NT2/D1 (cell line): Measurements from ENCODE around the gene RASL11A.
"Not testable (repeated sequence)": the region's sequence is repeated elsewhere in the genome, so short reads cannot be mapped to it uniquely, and the experiment has no call there.

Experiments used
- DNase-seq: peaks from one replicate; pipeline ENCODE4 v3.0.0-alpha.2; 2011; ENCODE audit warnings: low read depth, low spot score
- H3K27me3 ChIP-seq: 2 replicates; pipeline ENCODE4 v1.6.0; 2011; ENCODE audit warnings: mild to moderate bottlenecking; ENCODE audit not compliant: insufficient read length, insufficient read depth
- H3K36me3 ChIP-seq: 2 replicates; pipeline ENCODE4 v1.6.1; 2011; ENCODE audit warnings: mild to moderate bottlenecking, low read length, mixed read lengths; ENCODE audit not compliant: insufficient read depth, insufficient read length
- H3K4me1 ChIP-seq: 2 replicates; pipeline ENCODE4 v1.5.1; 2011; ENCODE audit not compliant: insufficient read depth, insufficient read length
- H3K4me3 ChIP-seq: 2 replicates; pipeline ENCODE4 v1.5.1; 2011; ENCODE audit warnings: low read depth; ENCODE audit not compliant: insufficient read length
- H3K9ac ChIP-seq: 2 replicates; pipeline ENCODE4 v1.6.0; 2011; ENCODE audit warnings: low read depth; ENCODE audit not compliant: insufficient read length
- H3K9me3 ChIP-seq: 2 replicates; pipeline ENCODE4 v1.5.1; 2011; ENCODE audit warnings: mild to moderate bottlenecking, low read length; ENCODE audit not compliant: insufficient read depth
- SUZ12 ChIP-seq: IDR thresholded peaks from 2 replicates; pipeline ENCODE4 v1.6.1; 2011; ENCODE audit not compliant: insufficient read length, insufficient read depth; ENCODE audit errors: extremely low read depth
- YY1 ChIP-seq: IDR thresholded peaks from 2 replicates; pipeline ENCODE4 v1.6.1; 2011; ENCODE audit not compliant: insufficient read length, insufficient read depth
- ZNF274 ChIP-seq: IDR thresholded peaks from 2 replicates; pipeline ENCODE4 v1.6.1; 2011; ENCODE audit warnings: mild to moderate bottlenecking, low read depth, low read length

Gene RASL11A

DNA sequence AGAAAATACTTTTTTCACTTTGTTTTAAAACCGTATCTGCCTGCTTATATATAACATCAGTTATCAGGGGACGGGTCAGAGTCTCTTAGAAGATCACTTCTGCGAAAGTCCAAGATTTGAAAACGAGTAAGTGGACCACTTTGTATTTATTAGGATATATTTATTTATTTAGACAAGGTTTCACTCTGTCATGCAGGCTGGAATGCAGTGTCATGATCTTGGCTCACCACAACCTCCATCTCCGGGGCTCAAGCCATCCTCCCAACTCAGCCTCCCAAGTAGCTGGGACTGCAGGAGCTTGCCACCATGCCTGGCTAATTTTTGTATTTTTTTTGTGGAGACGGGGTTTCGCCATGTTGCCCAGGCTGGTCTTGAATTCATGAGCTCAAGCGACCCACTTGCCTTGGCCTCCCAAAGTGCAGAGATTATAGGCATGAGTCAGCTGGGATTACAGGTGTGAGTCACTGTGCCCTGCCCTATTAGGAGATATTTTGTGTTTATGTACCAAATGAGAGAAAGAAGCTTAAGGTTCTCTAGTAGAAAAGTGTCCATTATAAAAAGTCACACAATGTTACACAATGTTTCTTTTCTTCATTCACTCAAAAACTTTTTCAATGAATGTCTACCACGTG lies 39.5 kb downstream of the RASL11A start:
- DNase-seq, result no peak
- Histone ChIP-seq H3K4me3 (no peak overlapping the region), H3K9ac (no peak overlapping the region), H3K9me3 (no peaks in the 10 kb centered on the region), H3K27me3 (no peaks in the 10 kb centered on the region), H3K36me3 (no peaks in the 10 kb centered on the region), H3K4me1 (no peaks in the 10 kb centered on the region)
- TF ChIP-seq ZNF274 (no peak), YY1 (no peak), SUZ12 (no peak)

DNA sequence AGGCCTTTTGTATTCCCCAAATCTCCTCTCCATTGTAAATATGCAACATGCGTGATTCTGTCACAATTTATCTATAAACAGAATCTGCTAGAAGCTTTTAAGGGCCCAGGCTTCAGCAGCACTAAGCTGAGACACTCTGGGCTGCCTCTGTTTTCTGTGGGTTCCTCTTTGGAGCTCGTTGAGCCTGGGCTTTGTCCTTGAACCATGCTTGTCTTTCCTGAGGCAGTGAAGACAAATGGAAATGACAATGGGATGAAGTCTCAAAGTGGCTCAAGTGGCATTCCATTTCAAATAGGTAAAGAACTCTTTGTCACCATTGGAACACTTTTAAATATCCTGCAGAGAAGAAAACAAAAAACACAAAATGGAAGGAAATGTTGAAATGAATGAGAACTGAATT lies 40.3 kb downstream of the RASL11A start:
- H3K36me3 ChIP-seq, result no peaks in the 10 kb centered on the region
- no peaks in the 10 kb centered on the region for H3K9me3 ChIP-seq
- TF ChIP-seq SUZ12, result no peak
- TF ChIP-seq YY1, result no peak
- no peak for TF ChIP-seq ZNF274
- H3K27me3 ChIP-seq, result no peaks in the 10 kb centered on the region
- no peak overlapping the region for H3K9ac ChIP-seq
- H3K4me1 ChIP-seq, result no peaks in the 10 kb centered on the region
- no peak overlapping the region for H3K4me3 ChIP-seq
- DNase-seq, result peak; percentile 15

DNA sequence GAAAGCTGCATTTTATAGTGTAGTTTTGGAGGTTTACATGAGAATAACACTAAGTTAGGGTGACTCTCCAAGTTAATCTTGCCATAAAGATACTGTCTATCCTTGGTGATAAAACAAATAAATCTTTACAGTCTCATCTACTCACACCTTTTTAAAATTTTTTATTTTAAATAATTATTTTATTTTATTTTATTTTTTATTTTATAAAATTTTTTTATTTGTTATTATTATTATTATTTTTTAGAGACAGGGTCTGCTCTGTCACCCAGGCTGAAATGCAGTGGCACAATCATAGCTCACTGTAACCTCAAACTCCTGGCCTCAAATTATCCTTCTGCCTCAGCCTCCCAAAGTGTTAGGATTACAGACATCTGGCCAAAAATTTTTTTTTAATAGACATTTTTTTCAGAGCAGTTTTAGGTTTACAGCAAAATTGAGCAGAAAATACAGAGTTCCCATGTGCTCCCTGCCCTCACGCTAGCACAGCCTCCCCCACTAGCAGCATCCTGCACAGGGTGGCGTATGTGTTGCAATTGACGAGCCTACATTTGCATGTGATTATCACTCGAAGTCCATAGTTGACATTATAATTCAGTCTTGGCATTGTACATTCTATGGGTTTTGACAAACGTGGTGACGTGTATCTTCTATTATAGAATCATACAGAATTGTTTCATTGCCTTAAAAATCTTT lies 41.0 kb downstream of the RASL11A start:
- Histone ChIP-seq H3K9me3 (no peaks in the 10 kb centered on the region), H3K9ac (no peak overlapping the region), H3K4me1 (no peaks in the 10 kb centered on the region), H3K4me3 (no peak overlapping the region), H3K27me3 (no peaks in the 10 kb centered on the region), H3K36me3 (no peaks in the 10 kb centered on the region)
- no peak for DNase-seq
- no peak for TF ChIP-seq SUZ12
- no peak for TF ChIP-seq YY1
- no peak for TF ChIP-seq ZNF274

DNA sequence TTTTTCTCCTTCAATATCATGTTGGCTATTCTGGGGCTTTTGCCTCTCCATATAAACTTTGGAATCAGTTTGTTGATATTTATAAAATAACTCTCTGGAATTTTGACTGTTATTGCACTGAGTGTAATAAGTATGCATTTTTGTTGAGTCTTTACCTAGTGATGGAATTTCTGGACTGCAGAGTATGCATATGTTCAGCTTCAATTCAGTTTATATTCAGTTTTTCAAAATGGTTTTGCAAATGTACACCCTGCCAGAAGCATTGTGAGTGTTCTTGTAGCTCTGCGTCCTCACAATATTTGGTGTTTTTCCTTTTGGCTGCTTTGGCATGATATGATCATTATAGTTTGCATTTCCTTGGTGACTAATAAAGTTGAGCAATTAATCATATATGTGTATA lies 43.1 kb downstream of the RASL11A start:
- Histone ChIP-seq H3K36me3 (no peaks in the 10 kb centered on the region), H3K27me3 (no peaks in the 10 kb centered on the region), H3K9me3 (no peaks in the 10 kb centered on the region), H3K4me3 (no peak overlapping the region), H3K4me1 (no peaks in the 10 kb centered on the region), H3K9ac (no peak overlapping the region)
- TF ChIP-seq YY1 (no peak), SUZ12 (no peak), ZNF274 (no peak)
- DNase-seq, result no peak

DNA sequence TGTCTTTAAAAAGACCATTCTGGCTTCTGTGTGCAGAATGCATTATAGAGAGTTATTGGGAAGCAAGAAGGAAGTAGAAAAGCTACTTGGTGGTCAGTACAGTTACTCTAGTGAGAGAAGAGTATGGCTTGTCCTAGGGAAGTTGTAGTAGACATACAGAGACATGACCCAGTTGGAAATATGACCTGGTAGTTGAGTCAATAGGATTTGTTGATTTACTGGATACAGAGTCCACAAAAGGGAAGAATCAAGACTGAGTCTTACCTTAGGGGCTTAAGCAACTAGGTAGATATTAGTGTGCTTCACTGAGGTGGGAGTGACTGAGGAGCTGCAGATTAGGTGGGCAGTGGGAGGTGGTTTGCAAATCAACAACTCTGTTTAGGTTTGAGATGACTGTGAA lies 48.8 kb downstream of the RASL11A start:
- TF ChIP-seq SUZ12 (no peak), ZNF274 (no peak), YY1 (no peak)
- H3K9ac ChIP-seq, result no peak overlapping the region
- H3K27me3 ChIP-seq, result no peaks in the 10 kb centered on the region
- H3K9me3 ChIP-seq, result no peaks in the 10 kb centered on the region
- no peaks in the 10 kb centered on the region for H3K36me3 ChIP-seq
- no peak for DNase-seq
- H3K4me3 ChIP-seq, result no peak overlapping the region
- no peaks in the 10 kb centered on the region for H3K4me1 ChIP-seq

DNA sequence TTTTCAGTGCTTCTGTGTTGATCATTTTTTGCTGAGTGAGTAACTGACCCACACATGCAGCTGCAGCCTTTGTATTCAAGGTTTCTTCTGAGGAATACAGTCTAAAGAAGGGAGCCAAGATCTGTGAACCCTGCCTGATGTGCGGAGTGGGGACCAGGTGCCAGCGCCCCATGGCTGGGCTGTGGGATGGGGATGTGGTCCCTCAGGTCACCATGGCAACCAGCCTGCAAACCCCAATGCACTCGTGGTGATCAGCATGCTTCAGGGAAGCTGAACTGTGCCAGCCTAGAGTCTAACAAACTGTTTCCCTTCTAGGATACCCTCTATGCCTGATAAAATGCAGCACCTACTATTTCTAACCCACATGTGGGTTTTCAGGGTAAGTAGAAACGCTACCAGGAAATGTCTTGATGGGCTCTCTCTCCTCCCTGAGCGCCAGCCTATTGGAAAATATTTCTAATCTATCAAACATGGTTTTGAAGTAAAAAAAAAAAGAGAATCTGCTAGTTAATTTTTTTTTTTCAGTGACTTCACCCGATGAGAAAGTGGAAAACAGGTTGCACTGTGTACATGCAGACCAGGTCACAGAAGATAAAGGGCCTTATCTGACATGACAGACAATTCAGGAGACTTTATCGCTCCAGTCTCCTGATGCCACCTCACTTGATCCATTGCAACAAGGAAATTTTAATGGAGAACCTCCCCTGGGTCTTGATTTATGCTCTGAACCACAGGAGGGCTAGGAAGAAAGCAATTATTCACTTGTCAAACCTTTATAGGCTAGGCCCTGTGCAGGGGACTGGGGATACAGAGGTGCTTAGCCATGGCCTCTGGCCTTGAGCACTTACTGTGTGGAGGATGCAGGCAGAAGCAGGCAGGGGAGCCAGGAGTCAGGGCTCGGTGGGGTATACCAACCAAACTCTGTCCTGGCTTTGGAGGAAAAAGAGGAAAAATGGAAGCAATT lies 51.1 kb downstream of the RASL11A start:
- no peak for DNase-seq
- Histone ChIP-seq H3K4me3 (no peak overlapping the region), H3K9ac (no peak overlapping the region), H3K36me3 (no peaks in the 10 kb centered on the region), H3K27me3 (no peaks in the 10 kb centered on the region), H3K9me3 (no peaks in the 10 kb centered on the region), H3K4me1 (no peaks in the 10 kb centered on the region)
- no peak for TF ChIP-seq SUZ12

DNA sequence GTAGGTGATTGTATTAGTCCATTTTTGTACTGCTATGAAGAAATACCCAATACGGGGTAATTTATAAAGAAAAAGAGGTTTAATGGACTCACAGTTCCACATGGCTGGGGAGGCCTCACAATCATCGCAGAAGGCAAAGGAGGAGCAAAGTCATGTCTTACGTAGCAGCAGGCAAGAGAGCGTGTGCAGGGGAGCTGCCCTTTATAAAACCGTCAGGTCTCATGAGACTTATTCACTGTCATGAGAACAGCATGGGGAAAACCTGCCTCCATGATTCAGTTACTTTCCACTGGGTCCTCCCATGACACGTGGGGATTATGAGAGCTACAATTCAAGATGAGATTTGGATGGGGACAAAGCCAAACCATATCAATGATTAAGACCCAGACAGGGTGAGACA lies 51.8 kb downstream of the RASL11A start:
- not testable (repeated sequence) for H3K27me3 ChIP-seq, H3K4me3 ChIP-seq, H3K9me3 ChIP-seq, H3K36me3 ChIP-seq, DNase-seq, H3K4me1 ChIP-seq, H3K9ac ChIP-seq
